ENCODE measurements around the gene UNC93A.
"Not testable (repeated sequence)": the region's sequence is repeated elsewhere in the genome, so short reads cannot be mapped to it uniquely, and the experiment has no call there.

UNC93A gene

DNA sequence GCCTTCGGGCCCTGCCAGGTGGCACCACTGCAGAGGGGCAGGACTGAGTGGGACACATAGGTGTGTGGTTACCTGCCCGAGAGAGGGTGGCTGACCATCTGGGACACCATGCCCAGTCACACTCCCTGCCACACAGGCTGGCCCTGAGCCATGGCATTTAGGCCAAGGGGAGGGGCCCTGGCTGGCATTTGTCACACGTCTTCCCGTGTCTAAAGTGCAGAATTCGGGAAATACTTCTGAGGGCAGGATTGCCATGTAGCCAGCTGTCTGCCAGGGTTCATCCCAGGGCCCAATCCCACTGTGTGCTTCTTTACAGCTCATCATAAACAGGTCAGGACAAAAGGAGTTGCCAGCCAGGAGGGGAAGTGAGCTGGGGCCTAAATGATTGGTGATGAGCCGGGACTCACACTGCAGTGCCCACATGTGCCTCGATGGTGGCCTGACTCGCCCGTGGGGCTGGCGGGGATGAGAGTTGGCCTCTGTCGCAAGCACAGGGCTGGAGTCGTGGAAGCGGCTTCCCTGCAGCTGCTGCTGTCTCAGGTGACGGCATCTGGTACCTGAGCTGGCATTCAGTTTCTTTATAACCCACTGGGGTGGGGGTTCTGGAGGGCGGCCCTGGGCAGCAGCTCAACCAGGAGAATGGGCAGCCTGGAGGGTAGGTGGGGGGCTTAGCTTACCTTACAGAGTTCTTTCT is 5.9 kb upstream of the UNC93A start:
- H3K4me1 ChIP-seq (ENCODE audit: control insufficient read depth, insufficient read depth, low read length, poor library complexity, severe bottlenecking), result peaks cover 4% of the 10 kb centered on the region
- no peaks in the 10 kb centered on the region for H3K36me3 ChIP-seq (ENCODE audit: control insufficient read depth, insufficient read depth, low read length)
- 85 to 86% methylated on average over 9 to 12 of the region's 15 CpGs for WGBS, 2 experiments (ENCODE audit: insufficient coverage in 2 of 2)
- H3K9me3 ChIP-seq (ENCODE audit: control insufficient read depth, low read length), result no peaks in the 10 kb centered on the region
- no peak overlapping the region for H3K27ac ChIP-seq (ENCODE audit: low read depth, low read length, severe bottlenecking)
- no peak overlapping the region for H3K4me3 ChIP-seq (ENCODE audit: extremely low read depth, insufficient read depth, low read length, poor library complexity, severe bottlenecking)

DNA sequence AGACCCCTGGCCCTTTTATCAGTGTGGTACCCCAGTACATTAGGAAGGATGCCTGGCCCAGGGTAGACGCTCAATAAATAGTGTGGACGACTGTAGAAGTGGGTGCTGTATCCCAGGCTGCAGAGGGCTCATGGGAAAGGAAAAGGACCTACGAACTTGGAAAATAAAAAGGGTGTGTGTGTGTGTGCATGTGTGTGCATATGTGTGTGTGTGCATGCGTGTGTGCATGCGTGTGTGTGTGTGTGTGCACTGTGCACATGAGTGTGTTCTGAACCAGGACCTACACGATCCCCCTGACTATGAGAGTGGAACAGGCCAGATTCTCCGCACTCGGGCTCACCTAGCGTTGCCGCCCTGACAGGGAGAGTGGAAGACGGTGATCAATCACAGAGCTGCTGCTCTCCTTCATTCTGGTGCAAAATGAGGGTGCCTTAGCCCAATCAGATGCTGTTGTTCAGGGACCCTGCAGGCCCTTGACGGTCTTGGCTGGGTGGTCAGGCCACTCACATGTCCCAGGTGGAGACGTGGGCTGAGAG is 3.5 kb upstream of the UNC93A start:
- Histone ChIP-seq H3K4me3 (ENCODE audit: extremely low read depth, insufficient read depth, low read length, poor library complexity, severe bottlenecking) (no peak overlapping the region), H3K36me3 (ENCODE audit: control insufficient read depth, insufficient read depth, low read length) (no peaks in the 10 kb centered on the region), H3K9me3 (ENCODE audit: control insufficient read depth, low read length) (no peaks in the 10 kb centered on the region), H3K4me1 (ENCODE audit: control insufficient read depth, insufficient read depth, low read length, poor library complexity, severe bottlenecking) (peaks cover 4% of the 10 kb centered on the region), H3K27ac (ENCODE audit: low read depth, low read length, severe bottlenecking) (no peak overlapping the region)
- 96 to 97% methylated on average over 10 of the region's 13 CpGs for WGBS, 2 experiments (ENCODE audit: insufficient coverage in 2 of 2)

DNA sequence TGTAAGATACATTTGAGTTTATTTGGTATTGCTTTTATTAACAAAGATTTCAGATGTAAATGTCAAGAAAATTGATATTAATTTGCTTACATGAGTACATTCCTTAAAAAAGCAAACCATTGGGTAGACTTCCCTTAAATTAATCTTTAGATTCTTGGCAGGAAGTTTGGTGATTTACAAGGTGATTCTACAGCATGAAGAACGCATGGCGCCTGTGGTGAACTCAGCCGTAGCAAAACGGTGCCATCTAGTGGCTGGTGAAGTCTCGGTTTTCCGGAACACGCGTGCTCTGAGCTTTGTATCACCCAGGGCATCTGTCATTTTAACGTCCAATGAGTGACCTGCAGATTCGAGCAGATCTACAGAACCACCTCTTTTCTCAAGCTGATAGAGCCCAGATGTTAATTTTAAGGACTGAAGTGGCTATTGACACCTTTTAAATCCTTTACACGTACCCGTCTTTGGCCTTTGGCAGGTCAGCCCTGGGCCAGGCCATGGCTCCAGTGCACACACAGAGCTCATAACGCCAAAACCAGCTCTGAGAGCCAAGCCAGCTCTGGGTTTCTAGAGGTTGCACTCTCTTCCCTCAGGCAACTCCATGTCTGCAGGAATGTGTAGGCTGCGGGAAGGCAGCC is 2.4 kb upstream of the UNC93A start:
- WGBS, 2 experiments (ENCODE audit: insufficient coverage in 2 of 2), result 40 to 81% methylated on average over 2 to 3 of the region's 14 CpGs
- H3K9me3 ChIP-seq (ENCODE audit: control insufficient read depth, low read length); H3K36me3 ChIP-seq (ENCODE audit: control insufficient read depth, insufficient read depth, low read length); H3K4me1 ChIP-seq (ENCODE audit: control insufficient read depth, insufficient read depth, low read length, poor library complexity, severe bottlenecking); H3K4me3 ChIP-seq (ENCODE audit: extremely low read depth, insufficient read depth, low read length, poor library complexity, severe bottlenecking): not testable (repeated sequence)
- peak overlapping the region; percentile 23 for H3K27ac ChIP-seq (ENCODE audit: low read depth, low read length, severe bottlenecking)

DNA sequence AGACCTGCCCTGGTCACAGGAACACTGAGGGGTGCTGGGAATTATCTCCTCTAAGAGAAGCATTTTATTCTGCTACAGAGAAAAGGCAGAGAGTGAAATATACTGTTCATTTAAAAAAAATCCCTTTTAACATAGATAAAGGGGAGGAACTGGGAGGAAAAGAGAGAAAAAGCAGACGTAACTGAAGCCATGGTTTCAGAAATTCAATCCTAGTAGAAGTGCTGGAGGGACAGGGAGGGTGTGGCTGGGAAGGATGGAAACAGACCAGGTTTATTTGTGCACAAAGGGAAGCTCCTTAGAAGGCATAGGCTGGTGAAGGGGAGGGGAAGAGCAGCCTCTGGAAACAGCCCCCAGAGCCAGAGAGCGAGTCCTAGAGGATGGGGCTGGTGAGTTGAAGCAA is 1.8 kb upstream of the UNC93A start:
- H3K9me3 ChIP-seq (ENCODE audit: control insufficient read depth, low read length); H3K4me1 ChIP-seq (ENCODE audit: control insufficient read depth, insufficient read depth, low read length, poor library complexity, severe bottlenecking); H3K4me3 ChIP-seq (ENCODE audit: extremely low read depth, insufficient read depth, low read length, poor library complexity, severe bottlenecking); H3K36me3 ChIP-seq (ENCODE audit: control insufficient read depth, insufficient read depth, low read length): not testable (repeated sequence)
- peak overlapping the region; percentile 23 for H3K27ac ChIP-seq (ENCODE audit: low read depth, low read length, severe bottlenecking)
- WGBS, 2 experiments (ENCODE audit: insufficient coverage in 2 of 2), result no CpG with 5 or more reads among the region's 2 CpGs

DNA sequence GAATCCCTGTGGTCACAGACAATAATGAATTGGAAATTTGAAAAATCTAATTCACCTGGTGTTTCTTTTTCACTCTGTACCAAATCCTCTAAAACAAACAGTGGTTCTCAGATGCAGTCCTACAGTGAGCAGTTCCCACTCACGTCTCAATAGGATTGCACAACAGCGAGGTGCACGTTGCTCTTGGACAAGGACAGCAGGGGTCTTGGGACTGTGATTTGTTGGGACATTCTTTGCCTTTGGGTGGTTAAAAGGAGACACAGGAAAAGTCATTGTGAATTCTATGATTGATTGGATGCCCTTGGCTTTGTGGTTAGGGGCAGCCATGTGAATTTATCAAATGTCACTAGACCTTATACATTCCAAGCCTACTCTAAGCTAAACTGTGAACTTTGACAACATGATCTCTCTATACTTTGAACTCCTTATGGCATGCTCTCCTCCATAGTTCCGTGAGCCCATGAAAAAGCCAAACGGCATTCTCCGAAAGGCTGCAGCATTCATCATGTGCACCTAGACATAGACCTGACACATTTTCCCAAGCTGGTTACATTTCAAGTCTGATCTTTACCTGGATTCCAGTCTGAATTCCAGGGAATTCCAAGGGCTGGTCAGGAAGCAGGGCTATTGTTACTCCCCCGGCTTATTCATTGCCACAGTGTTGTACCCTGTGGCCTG is 647 bp downstream of the UNC93A start:
- no peak overlapping the region for H3K4me3 ChIP-seq (ENCODE audit: extremely low read depth, insufficient read depth, low read length, poor library complexity, severe bottlenecking)
- H3K27ac ChIP-seq (ENCODE audit: low read depth, low read length, severe bottlenecking), result no peak overlapping the region
- peaks cover 4% of the 10 kb centered on the region for H3K4me1 ChIP-seq (ENCODE audit: control insufficient read depth, insufficient read depth, low read length, poor library complexity, severe bottlenecking)
- no peaks in the 10 kb centered on the region for H3K36me3 ChIP-seq (ENCODE audit: control insufficient read depth, insufficient read depth, low read length)
- no peaks in the 10 kb centered on the region for H3K9me3 ChIP-seq (ENCODE audit: control insufficient read depth, low read length)
- 91 to 94% methylated on average over 6 to 7 of the region's 7 CpGs for WGBS, 2 experiments (ENCODE audit: insufficient coverage in 2 of 2)

DNA sequence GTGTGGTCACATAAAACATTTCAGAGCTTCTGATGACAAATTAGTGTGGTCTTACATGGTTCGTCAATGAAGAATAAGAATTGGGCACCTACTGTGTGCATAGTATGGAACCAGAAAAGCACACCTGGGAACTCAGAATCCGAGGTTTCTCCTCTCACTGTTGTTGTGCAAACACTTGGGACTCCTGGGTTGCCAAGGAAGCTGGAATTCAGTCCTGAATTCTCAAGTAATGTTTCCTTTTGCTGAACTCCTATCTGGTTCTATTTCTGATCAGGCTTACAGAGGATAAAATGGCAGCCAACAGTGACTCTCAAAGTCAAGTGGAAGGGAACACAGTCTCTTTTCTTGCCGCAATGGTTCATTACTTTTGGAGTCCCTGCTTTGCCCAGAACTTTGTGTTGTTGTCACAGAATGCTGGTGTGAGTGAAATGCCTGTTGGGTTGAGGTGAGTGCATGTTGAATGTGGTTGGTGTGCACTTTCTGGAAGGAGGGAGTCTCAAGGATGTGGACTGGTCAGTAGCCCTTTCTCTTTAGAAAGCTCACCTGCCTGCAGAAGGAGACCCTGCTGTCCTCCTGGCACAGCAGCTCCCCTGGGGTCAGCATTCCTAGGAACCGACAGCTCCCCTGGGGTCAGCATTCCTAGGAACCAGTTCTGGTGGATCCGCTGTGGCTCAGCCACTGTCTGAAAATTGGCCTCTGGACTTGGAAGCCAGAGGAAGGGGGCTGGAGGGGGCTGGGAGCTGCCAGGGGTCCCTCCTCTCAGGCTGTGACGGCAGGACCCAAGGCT is 1.4 kb downstream of the UNC93A start:
- Histone ChIP-seq H3K4me1 (ENCODE audit: control insufficient read depth, insufficient read depth, low read length, poor library complexity, severe bottlenecking) (peaks cover 4% of the 10 kb centered on the region), H3K9me3 (ENCODE audit: control insufficient read depth, low read length) (no peaks in the 10 kb centered on the region), H3K4me3 (ENCODE audit: extremely low read depth, insufficient read depth, low read length, poor library complexity, severe bottlenecking) (no peak overlapping the region), H3K36me3 (ENCODE audit: control insufficient read depth, insufficient read depth, low read length) (no peaks in the 10 kb centered on the region), H3K27ac (ENCODE audit: low read depth, low read length, severe bottlenecking) (no peak overlapping the region)
- 89 to 90% methylated on average over 5 to 6 of the region's 6 CpGs for WGBS, 2 experiments (ENCODE audit: insufficient coverage in 2 of 2)

DNA sequence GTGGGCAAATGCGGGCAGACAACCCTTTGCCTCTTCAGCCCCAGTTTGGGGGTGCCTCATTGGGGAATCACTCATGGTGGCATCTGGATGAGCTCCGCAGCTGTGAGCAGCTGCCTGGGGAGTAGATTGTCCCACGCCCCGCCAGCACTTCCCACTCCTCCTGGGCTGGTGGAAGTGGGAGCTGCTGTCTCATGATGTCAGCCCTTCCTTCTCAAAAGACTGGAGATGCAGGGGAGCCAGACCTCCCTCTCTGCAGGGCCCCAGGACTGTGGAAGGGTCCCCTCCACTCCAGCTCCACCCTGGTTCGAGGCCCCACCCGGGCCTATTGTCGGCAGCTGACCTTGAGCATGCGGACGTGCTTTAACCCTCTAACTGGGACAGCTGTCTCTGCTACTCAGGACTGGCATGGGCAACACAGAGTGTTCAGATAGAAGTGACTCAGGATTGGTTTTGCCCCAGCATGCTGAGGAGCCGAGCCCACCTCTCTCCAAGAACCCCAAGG is 2.0 kb downstream of the UNC93A start:
- H3K9me3 ChIP-seq (ENCODE audit: control insufficient read depth, low read length), result no peaks in the 10 kb centered on the region
- peaks cover 4% of the 10 kb centered on the region for H3K4me1 ChIP-seq (ENCODE audit: control insufficient read depth, insufficient read depth, low read length, poor library complexity, severe bottlenecking)
- no peak overlapping the region for H3K27ac ChIP-seq (ENCODE audit: low read depth, low read length, severe bottlenecking)
- 97 to 98% methylated on average over 5 to 6 of the region's 10 CpGs for WGBS, 2 experiments (ENCODE audit: insufficient coverage in 2 of 2)
- H3K4me3 ChIP-seq (ENCODE audit: extremely low read depth, insufficient read depth, low read length, poor library complexity, severe bottlenecking), result no peak overlapping the region
- H3K36me3 ChIP-seq (ENCODE audit: control insufficient read depth, insufficient read depth, low read length), result no peaks in the 10 kb centered on the region

DNA sequence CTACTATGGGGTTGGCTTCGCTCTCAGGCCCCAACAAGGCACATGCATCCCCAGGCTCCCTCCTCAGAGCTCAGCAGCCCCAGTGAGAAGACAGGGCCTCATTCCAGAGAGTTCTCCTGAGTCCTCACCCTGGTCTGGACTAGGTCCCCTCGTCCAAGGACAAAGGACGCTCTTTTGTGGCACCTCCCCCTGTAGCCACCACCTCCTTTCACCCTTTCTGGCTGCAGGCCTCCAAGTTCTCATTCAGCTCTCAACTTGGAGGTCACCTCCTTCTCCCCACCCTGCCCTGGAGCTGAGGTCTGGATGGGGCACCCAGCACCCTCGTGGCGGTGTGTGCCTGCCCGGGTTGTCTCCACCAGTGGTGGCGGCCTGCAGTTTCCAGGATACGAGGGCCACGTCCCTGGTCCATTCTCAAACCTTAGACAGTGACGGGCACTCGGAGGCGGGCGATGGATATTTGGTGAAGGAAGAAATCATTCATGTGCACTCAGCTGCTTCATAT is 2.5 kb downstream of the UNC93A start:
- Histone ChIP-seq H3K4me3 (ENCODE audit: extremely low read depth, insufficient read depth, low read length, poor library complexity, severe bottlenecking) (no peak overlapping the region), H3K9me3 (ENCODE audit: control insufficient read depth, low read length) (no peaks in the 10 kb centered on the region), H3K36me3 (ENCODE audit: control insufficient read depth, insufficient read depth, low read length) (no peaks in the 10 kb centered on the region), H3K4me1 (ENCODE audit: control insufficient read depth, insufficient read depth, low read length, poor library complexity, severe bottlenecking) (peaks cover 4% of the 10 kb centered on the region), H3K27ac (ENCODE audit: low read depth, low read length, severe bottlenecking) (no peak overlapping the region)
- 96% methylated on average over 13 of the region's 13 CpGs for WGBS, 2 experiments (ENCODE audit: insufficient coverage in 2 of 2)

DNA sequence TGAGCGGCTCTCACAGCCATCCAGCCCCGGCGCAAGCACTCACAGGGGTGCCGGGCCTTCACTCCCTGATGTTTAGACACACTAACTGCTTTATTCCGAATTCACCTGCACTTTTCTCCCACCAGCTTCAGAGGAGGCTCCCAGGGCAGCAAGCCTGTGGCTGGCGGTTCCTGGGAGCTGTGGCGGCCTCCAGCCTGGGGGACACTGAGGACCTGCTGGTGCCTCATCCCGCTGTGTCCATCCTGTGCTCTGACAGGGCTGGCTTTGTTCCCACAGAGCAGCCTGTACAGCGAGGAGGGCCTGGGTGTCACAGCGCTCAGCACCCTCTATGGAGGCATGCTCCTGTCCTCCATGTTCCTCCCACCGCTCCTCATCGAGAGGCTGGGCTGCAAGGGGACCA is 3.1 kb downstream of the UNC93A start:
- Histone ChIP-seq H3K4me3 (ENCODE audit: extremely low read depth, insufficient read depth, low read length, poor library complexity, severe bottlenecking) (no peak overlapping the region), H3K27ac (ENCODE audit: low read depth, low read length, severe bottlenecking) (no peak overlapping the region), H3K4me1 (ENCODE audit: control insufficient read depth, insufficient read depth, low read length, poor library complexity, severe bottlenecking) (no peaks in the 10 kb centered on the region), H3K9me3 (ENCODE audit: control insufficient read depth, low read length) (no peaks in the 10 kb centered on the region), H3K36me3 (ENCODE audit: control insufficient read depth, insufficient read depth, low read length) (no peaks in the 10 kb centered on the region)
- WGBS, 2 experiments (ENCODE audit: insufficient coverage in 2 of 2), result 91 to 96% methylated on average over 8 to 9 of the region's 12 CpGs
